Epithelial cell of proximal tubule (primary cell): Measurements from ENCODE around the gene TCF7L2. TPM values are rescaled to one million over a fixed set of nuclear protein-coding genes. Genes with fewer than 3 reads are reported as not detected.

Source experiments
- DNase-seq: peaks from one replicate; pipeline ENCODE4 v3.0.0-alpha.2; 2011; ENCODE audit warnings: low read depth
- H3K4me3 ChIP-seq: 2 replicates; pipeline ENCODE4 v1.5.1; 2011; ENCODE audit warnings: low read depth, mild to moderate bottlenecking, low read length
- total RNA-seq: library from RNA; depleted of rRNA; stranded (reverse); fragments of >200 nt; gene quantifications from 2 replicates; pipeline ENCODE4 v1.2.3, GENCODE V29; 2015
- TF ChIP-seq, protein P1 (sequence below): conservative IDR thresholded peaks from 2 replicates; pipeline ENCODE4 v1.5.1; 2012; ENCODE audit warnings: low read depth, mild to moderate bottlenecking, low read length

TCF7L2 gene
- total RNA-seq, 1 donor from 2014 or later = 5.4 TPM

DNA sequence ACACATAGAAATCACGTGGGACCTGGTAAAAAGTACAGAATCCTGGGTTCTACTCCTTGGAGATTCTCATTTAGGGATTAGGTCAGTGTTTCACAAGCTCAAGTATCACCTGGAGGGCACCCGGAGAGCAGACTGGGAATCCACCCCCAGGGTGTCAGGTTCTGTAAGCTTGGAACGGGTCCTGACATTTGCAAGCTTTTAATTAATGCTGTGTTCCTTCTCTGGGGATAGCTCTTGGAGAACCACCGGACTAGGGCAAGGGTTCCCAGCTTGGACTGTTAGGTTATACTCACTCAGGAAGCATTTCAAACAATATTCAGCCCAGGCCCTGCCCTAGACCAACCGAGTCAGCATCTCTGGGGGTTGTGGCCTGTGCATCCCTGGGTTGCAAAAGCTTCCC, 23.0 kb downstream of the TCF7L2 start:
- TF ChIP-seq, protein P1, sequence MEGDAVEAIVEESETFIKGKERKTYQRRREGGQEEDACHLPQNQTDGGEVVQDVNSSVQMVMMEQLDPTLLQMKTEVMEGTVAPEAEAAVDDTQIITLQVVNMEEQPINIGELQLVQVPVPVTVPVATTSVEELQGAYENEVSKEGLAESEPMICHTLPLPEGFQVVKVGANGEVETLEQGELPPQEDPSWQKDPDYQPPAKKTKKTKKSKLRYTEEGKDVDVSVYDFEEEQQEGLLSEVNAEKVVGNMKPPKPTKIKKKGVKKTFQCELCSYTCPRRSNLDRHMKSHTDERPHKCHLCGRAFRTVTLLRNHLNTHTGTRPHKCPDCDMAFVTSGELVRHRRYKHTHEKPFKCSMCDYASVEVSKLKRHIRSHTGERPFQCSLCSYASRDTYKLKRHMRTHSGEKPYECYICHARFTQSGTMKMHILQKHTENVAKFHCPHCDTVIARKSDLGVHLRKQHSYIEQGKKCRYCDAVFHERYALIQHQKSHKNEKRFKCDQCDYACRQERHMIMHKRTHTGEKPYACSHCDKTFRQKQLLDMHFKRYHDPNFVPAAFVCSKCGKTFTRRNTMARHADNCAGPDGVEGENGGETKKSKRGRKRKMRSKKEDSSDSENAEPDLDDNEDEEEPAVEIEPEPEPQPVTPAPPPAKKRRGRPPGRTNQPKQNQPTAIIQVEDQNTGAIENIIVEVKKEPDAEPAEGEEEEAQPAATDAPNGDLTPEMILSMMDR = no peak
- no peak for DNase-seq
- no peak overlapping the region for H3K4me3 ChIP-seq

DNA sequence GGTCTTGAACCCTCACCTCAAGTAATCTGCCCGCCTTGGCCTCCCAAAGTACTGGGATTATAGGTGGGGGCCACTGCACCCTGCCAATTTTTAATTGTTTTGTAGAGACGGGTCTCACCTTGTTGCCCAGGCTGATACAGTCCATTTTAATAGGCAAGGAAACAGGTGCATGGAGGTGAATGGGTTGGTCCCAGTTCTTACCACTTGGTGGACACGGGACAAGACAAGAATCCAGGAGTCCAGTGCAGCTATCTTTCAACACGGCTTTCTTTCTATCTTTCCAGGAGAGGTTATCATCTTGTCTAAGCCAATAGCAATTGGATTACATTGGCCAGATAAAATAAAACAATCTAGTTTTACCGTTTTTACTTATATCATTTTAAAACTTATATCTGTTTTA, 23.8 kb downstream of the TCF7L2 start:
- no peak for DNase-seq
- TF ChIP-seq, protein P1 = no peak

DNA sequence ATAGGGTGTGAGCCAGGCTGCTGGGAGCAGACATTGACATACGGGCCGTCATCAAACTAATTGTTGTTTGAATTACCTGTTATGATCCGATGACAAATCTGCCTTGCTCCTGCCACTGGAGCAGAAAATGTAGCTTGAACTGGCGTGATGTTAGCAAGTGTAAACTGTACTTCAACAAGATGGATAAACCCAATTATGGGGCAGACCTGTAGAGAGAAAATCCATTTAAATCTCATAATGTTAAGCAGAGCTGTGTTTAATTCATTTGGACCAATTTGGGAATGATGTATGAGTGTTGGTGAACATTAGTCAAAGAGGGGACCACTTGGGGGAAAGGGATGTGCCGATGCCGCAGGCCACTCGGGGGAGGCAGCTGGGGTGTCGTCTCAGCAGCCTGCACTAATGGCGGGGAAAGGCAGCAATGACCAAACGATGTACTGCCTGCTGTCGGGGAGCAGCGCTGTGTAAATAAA, 27.4 kb downstream of the TCF7L2 start:
- H3K4me3 ChIP-seq = no peak overlapping the region
- DNase-seq = no peak

More for the DNA sequence above, 23.8 kb downstream of the TCF7L2 start:
- H3K4me3 ChIP-seq = no peak overlapping the region

DNA sequence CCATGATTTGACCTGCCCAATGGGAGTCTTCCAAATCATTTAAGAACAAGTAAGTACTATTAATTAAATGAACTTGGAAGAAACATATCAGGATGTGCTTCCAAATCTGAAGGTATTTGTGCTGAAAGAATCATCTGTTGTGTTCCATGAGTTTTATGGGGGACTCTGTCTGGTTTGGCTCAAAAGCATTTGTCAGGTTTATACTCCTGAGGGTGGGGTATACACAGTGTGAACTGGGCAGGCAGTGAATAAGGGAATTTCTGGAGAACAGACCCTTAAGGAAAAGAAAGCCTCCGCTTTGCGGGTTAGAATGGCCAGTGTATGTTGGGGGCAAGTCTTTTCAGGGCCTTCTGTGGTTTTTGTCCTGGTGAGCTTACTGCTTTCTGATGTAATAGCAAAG, 29.9 kb downstream of the TCF7L2 start:
- no peak for DNase-seq

More for the DNA sequence above, 27.4 kb downstream of the TCF7L2 start:
- TF ChIP-seq, protein P1 = no peak

DNA sequence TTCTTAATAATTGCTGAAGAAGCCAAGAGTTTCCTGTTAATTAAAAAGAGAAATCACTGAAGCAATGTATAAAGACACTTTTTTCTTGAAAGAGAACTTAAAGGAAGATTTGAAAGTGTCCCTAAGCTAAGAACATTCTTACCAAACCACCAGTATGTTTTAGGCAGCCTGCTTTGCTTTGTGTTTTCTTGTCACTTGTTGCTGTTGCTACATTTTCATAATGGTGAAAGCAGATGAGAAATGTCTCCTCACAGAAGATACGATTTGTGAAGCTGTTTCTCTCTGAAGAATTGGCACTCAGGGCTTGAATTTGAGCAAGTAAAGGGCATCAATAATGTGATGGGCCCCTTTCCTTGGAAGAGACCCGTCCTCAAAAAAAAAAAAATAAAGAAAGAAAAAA, 30.9 kb downstream of the TCF7L2 start:
- DNase-seq = no peak
- H3K4me3 ChIP-seq = no peak overlapping the region
- TF ChIP-seq, protein P1 = no peak

More for the DNA sequence above, 29.9 kb downstream of the TCF7L2 start:
- no peak overlapping the region for H3K4me3 ChIP-seq
- TF ChIP-seq, protein P1 = no peak

DNA sequence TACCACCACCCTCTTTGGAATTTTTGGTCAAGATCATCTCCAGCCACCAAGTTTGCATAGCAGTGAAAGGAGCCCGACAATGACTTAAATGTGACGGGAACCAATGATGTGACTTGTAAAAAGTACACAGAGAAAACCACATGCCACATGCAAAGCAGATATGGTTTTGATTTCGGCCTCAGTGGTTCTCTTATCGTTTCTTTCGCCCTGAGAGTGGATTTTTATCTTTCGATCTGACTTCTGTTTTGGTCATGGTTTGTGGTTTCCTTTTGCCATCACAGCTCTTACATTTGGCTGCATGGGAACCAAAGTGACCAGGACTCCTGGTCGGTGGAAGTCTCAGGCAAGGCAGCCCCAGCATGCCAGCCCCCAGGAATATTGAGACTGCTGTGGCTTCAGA, 31.5 kb downstream of the TCF7L2 start:
- DNase-seq = no peak
- TF ChIP-seq, protein P1 = no peak
- H3K4me3 ChIP-seq = no peak overlapping the region

DNA sequence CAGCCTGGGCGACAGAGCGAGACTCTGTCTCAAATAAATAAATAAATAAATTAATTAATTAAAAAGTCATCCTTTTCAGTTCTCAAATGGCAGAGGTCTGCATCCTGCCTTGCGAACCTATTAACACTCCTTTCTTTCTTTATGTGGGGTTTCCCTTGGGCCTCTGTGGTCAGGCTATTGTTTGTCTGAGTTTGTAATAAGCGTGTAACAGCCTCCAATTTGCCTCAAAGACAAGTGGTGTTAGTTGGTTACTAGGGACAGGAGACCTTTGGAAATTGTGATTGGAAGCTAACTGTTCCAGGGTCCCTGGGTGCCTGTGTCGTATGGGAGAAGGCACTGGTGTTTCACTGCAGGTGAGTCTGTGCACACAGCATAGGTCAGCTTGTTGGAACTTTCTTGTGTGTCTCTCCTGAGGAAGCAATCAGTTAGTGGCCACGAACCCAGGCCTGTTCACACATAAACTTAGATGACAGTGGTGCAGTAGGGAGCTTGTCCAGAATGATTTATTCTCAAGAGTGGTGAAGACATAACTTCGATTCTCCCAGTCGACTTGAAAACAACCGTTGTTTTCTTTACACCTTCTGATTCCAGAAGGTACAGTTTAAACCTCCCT, 33.5 kb downstream of the TCF7L2 start:
- TF ChIP-seq, protein P1 = no peak
- no peak for DNase-seq
- H3K4me3 ChIP-seq = no peak overlapping the region
